ENCODE data around the gene ZSCAN26.
"Not testable (repeated sequence)": the region's sequence is repeated elsewhere in the genome, so short reads cannot be mapped to it uniquely, and the experiment has no call there.

Gene ZSCAN26

GRCh38 chr6:28315628-28316027 is 48.7 kb downstream of the ZSCAN26 start:
- no peak for TF ChIP-seq CTCF (conservative IDR thresholded peaks at IDR 0.05; ENCODE audit: low read depth, low read length)
- DNase-seq (ENCODE audit: low read depth): peak; percentile 13

DNA sequence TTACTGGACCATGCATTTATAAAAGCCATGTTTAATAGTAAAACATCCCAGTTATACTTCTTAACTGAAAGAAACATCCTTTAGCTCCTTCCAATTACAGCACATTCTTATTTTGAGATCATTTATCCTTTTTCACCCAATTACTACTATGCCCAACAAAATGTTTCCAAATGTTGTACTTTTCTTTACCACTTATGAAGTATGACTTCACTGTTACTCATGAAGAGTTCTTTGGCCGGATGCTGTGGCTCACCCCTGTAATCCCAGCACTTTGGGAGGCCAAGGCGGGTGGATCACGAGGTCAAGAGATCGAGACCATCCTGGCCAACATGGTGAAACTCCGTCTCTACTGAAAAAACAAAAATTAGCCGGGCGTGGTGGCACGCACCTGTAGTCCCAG is 50.9 kb downstream of the ZSCAN26 start:
- not testable (repeated sequence) for H3K4me3 ChIP-seq (ENCODE audit: low read depth, low read length); DNase-seq (ENCODE audit: low read depth)

More at GRCh38 chr6:28315628-28316027, 48.7 kb downstream of the ZSCAN26 start:
- H3K4me3 ChIP-seq (ENCODE audit: low read depth, low read length): no peak overlapping the region

DNA sequence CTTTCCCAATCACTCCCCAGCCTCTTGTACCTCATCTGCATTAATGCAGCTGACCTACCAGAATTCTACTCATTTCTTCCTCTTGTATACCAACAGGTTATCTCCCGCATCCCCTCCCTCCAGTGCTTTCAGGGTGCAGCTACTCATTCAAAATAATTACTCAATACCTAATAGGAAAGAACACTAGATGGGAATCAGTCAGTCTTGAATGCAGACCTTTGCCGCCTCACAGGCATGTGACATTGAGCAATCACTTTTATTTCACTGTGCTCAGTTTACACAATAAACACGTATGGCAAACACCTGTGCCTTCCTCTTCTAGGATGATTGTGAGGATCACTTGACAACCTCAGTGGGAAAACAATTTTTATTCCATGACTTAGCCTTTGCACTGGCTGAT is 55.7 kb downstream of the ZSCAN26 start:
- TF ChIP-seq CTCF (conservative IDR thresholded peaks at IDR 0.05; ENCODE audit: low read depth, low read length): no peak
- no peak for DNase-seq (ENCODE audit: low read depth)
- no peak overlapping the region for H3K4me3 ChIP-seq (ENCODE audit: low read depth, low read length)

DNA sequence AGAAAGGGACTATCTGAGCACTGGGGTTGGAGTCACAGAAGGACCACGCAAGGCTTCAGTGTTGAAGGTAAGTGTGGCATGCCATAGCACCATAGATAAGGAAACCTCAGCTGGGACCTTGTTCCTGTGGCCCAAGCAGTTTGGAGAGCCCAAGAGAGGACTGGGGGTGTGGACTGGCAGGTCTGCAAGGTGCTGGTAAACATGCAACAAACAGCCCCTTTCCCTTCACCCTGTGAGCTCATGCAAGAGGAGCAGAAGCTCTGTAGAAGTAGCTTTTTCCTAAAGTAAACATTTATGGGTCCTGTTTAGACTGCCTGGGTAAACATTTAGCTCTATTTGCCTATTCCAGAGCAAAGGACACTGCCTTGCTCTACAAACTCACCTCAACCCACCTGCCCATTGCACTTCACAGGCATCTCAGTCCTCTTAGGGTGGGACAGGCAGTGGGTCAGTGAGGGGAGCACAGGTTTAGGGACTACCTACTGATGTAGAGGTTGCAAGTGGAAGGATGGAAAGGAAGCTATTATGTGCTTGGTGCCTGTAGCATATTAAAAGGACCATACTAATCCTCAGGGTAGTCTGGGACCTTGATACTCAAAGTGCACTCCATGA is 57.0 kb downstream of the ZSCAN26 start:
- no peak for TF ChIP-seq CTCF (conservative IDR thresholded peaks at IDR 0.05; ENCODE audit: low read depth, low read length)

GRCh38 chr6:28326371-28326948 is 59.5 kb downstream of the ZSCAN26 start:
- no peak for DNase-seq (ENCODE audit: low read depth)
- no peak overlapping the region for H3K4me3 ChIP-seq (ENCODE audit: low read depth, low read length)
- TF ChIP-seq CTCF (conservative IDR thresholded peaks at IDR 0.05; ENCODE audit: low read depth, low read length): no peak

More for the DNA sequence above, 57.0 kb downstream of the ZSCAN26 start:
- DNase-seq (ENCODE audit: low read depth): no peak
- H3K4me3 ChIP-seq (ENCODE audit: low read depth, low read length): no peak overlapping the region

All from choroid plexus epithelial cell (primary cell).